Skin of body (tissue), 2 donors: ENCODE measurements around the gene PKN2. TPM values are rescaled to one million over a fixed set of nuclear protein-coding genes. Genes with fewer than 3 reads are reported as not detected.
A peak's percentile ranks its signal among the peaks of the same experiment; 100 is the strongest.

Experiments used
- DNase-seq: peaks from one replicate; lab custom pipeline; 2025; lab: John Stamatoyannopoulos, UW
- total RNA-seq: library from RNA; depleted of rRNA; stranded (reverse); fragments of >200 nt; gene quantifications from one replicate; pipeline ENCODE4 v1.2.3, GENCODE V29; 2014

The PKN2 gene
- total RNA-seq, 1 donor from 2014 or later, result 64.6 TPM

DNA sequence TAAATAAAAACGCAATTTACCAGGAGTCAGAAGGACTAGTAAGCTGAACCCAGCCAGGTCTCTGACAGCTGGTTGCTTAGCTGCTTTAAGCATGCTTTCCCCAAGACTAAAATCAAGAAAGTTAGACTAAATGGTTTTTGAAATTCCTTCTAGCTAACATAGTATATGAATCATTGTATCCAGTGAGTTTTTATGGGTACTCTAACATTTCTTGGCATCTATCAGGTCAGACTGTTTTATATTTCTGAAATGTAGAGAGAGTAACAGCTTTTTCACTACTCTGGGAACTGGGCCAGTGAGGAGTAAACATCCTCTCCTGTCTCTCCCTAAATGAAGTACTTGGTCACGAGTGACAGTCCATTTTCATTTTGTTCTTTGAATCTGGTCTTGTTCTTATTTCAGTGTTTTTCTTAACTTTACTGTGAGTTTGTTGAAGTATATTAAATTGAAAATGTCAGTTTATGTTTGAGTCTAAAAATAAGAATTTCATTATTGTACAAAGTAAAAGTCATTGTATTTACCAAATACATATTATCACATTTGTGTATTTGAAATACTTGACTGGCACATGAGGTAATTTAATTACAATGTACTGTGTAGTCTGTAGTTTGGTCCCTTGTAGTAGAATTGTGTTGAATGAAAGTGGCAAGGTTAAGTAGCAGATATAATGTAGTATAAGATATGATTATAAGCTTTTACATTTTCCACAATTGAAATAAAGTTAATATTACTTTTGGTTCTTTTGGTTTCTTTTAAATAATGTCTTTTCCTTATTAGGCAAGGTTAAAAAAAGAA lies 47.6 kb downstream of the PKN2 start:
- DNase-seq, result peak; percentile 57

DNA sequence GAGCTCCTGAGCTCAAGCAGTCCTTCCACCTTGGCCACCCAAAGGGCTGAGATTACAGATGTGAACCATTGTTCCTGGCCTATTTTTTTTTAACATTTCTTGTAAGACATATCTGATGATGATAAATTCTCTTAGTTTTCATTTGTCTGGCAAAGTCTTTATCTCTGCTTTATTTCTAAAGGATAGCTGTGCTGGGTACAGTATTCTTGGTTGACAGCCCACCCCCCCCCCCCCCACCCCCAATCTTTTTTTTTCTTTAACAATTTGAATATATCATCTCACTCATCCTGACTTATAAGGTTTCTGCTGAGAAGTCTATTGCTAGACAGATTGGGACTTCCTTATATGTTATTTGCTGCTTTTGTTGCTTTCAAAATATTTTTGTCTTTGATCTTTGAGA lies 51.3 kb downstream of the PKN2 start:
- DNase-seq, result no peak

DNA sequence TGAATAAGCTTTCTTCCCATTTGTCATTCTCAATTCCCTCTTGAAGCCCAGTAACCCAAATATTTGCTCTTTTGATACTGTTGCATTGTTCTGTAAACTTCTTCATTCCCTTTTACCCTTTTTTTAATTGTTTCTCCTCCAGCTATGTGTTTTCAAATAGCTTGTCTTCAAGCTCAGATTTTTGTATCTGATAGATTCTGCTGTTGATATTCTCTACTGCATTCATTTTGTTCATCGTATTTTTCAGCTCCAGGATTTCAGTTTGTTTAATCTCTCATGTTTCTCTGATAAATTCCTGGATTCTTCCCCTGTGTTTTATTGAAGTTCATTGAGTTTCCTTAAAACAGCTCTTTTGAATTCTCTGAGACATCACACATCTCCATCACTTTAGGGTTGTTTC lies 51.8 kb downstream of the PKN2 start:
- DNase-seq, result no peak

DNA sequence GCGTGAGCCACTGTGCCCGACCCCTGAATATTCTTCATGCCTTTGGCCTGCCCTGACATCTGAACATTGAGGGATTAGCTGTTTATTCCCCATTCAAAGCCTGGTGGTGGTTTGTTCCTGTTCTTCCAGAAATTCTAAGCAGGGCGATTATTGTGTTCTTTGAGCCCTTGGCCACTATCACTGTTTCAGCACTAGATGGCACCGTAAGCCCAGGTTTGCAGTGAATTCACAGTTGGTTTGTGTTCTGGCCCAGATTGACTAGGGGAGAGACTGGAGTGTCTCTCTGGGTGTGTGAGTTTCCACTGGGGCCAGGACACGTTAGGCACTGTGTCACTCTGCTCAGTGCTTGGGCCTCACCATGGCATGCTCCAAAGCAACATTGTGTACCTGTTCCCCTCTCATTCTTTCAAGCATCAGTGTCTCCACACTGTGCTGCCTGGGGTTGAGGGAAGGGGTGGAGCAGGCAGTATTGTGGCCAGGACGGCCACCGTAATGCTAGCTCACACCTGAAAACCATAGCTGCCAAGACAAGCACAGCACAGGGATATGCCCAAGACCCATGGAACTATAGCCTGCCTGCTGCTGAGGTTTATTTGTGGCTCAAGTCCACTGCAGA lies 52.7 kb downstream of the PKN2 start:
- no peak for DNase-seq

DNA sequence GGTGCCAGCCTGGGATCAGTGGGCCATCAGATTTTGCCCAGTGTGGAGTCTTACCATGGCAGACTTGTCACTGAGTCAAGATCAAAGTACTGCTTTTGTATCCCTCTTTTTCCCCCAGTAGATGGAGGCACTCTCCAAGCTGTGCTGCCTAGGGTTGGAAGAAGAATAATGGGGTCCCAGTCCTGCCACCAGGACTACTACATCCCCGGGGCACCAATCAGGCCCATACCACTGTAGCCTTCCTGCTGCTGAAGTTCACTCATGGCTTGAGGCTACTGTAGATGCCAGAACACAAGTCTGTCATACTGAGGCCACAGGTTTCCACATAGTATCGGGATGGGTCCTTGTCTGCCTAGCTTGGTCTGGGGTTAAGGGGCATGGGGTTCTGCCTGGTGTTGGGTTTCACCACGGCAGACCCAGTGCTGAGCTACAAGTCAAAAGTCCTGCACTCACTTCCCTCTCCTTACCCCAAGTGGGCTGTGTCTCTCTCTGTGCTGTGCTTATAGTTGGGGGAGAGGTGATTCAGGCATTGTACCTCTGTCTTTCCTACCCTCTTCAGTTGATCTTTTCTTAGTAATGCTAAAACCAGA lies 53.4 kb downstream of the PKN2 start:
- no peak for DNase-seq

DNA sequence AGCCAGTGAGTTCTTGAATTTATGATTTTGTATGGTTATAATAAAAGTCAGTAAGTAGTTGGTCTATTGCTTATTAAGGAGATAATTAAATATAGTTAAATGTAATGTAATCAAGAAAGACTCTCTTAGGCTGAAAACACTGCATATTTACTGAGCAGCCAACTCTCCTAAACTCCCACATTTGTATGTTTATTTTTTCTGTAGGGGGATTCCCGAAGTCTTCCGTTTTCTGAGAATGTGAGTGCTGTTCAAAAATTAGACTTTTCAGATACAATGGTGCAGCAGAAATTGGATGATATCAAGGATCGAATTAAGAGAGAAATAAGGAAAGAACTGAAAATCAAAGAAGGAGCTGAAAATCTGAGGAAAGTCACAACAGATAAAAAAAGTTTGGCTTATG lies 56.7 kb downstream of the PKN2 start:
- DNase-seq, result no peak

DNA sequence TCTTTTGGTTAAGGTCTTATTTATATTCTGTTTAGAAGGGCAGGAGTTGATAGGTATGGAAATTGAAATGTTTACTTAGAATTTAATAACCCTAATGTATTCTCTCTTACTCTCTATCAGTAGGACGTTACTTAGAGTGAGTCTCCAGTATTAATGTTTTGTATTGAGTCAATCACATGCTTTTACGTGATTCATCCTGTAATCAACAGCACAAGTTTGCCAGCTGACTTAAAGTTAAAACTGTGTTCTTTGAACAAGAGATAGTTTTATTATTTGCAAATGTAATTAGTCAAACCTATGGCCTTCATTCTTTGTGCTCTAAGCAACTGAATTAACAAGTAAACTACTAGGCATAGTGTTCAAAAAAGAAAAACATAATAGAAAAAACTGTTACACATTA lies 57.3 kb downstream of the PKN2 start:
- no peak for DNase-seq

DNA sequence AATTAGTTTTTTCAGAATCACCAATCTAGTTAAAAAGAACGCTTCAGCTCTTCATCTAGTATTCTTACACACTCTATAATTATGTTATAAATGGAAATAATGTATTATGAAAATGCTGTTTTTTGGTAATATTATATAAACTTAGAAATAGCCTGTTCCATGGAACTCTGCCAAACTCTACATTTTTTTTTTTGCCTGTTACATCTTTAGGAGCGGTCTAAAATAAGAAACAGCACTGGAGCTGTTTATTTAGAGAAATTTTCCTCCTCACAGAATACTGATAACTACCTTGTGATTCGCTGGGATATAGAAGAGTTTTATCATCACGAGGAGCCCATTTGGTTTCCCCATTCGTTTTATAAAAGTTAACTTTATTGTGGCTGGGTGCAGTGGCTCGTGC lies 58.5 kb downstream of the PKN2 start:
- DNase-seq, result no peak

DNA sequence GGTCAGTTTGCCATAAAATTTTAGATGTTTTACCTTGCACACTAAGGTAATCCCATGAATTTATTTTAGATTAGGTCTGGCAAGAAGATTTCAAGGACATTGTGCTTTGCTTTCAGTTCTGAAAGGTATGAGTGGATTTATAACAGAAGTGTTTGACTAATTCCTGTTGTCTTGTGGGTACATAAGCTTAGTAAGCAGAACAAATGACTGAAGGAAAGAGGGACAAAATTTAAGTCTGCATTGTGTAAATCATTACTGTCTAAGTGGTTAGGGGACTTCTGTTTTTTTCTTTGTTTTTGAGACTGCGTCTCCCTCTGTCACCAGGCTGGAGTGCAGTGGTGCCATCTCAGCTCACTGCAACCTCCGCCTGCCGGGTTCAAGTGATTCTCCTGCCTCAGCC lies 60.1 kb downstream of the PKN2 start:
- DNase-seq, result no peak

DNA sequence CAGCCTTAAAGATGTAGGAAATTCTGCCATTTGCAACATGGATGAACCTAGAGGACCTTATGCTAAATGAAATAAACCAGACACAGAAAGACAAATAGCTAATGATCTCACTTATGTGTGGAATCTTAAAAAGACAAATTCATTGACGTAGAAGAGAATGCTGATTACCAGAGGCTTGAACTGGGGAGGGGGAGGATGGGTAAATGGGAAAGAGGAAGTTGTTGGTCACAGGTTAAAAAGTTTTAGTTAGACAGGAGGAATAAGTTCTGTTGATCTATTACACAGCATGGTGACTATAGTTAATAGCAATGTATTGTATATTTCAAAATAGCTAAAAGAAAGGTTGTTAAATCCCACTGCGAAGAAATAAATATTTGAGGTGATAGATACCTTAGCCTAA lies 62.8 kb downstream of the PKN2 start:
- no peak for DNase-seq

DNA sequence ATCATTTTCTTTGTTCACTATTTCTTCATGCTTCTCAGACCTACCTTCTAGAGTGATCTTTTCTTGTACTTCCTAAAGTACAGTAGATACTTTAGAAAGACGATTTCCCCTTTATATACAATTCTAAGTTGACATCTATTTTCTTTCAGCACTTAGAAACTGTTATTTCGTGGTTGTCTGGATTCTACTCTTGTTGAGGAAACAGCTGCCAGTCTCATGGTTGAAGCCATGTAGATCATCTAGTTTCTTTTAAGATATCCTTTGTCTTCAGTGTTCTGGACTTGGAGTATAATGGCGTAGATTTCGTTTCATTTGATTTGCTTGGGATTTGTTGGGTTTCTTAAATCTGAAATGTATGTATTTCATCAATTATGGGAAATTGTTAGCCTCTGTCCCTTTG lies 67.6 kb downstream of the PKN2 start:
- no peak for DNase-seq

DNA sequence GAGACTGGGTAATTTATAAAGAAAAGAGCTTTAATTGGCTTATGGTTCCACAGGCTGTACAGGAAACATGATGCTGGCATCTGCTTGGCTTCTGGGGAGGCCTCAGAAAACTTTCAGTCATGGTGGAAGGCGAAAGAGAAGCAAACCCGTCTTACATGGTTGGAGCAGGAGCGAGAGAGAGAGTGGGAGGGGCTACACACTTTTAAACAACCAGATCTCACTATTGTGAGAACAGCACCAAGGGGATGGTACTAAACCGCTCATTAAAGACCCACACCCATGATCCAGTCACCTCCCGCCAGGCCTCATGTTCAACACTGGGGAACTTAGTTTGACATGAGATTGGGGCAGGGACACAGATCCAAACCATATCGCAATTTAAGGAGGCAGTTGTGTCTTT lies 69.4 kb downstream of the PKN2 start:
- no peak for DNase-seq

DNA sequence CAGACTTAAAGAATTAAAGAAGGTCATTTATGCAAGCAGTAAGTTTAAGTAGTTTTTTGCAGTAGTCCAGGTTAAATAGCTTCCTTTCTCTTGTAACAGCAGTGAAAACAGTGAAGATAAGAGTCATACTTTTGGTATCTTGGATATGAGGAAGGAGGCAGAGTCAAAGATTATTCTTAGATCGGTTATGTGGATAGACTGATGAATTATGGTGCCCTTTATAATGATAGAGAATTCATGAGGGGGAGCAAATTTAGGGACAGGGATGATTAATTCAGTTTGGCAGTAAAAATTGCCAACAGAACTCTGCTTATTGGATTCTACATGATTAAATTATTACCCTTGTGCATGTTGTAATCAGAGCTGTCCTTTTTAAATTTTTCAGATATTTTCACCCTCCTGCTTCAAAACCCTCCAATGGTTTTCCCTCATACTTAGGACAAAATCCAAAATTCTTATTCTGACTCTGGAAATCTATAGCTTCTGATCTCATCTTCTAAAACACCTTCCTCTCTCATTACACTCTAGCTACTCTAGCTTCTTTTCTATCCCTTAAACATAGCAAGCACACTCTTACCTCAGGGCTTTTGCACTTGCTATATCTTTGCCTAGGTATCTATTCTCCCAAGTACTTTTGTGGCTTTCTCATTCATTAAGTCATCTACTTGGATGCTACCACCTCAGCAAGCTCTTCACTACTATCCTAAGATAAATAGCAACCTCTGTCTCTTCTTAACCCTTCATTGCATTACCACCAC lies 79.8 kb downstream of the PKN2 start:
- no peak for DNase-seq

DNA sequence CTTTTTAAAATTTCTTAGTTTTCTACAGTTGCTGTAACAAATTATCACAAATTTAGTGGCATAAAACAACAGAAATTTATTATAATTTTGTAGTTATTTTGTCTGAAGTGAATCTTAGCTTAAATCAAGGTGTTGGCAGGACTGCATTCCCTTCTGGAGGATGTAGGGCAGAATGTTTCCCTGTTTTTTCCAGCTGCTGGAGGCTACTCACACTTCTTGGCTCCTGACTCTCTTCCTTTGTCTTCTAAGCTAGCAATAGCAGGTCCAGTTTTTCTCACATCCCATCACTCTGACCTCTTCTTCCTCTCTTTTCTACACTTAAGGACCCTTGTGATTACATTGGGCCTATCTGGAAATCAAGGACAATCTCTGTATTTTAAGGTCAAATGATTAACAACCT lies 84.1 kb downstream of the PKN2 start:
- no peak for DNase-seq

DNA sequence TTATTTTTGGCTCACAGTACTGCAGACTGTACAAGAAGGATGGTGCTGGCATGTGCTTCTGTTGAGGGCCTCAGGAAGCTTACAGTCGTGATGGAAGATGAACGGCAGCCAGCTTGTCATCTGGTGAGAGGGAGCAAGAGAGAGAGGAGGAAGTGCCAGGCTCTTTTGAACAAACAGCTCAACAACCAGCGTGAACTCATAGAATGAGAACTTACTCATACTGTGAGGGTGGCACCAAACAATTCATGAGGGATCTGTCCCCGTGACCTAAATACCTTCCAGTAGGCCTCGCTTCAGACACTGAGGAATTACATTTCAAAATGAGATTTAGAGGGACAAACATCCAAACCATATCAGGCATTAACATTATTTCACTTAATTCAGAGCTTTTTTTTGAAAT lies 84.7 kb downstream of the PKN2 start:
- no peak for DNase-seq

DNA sequence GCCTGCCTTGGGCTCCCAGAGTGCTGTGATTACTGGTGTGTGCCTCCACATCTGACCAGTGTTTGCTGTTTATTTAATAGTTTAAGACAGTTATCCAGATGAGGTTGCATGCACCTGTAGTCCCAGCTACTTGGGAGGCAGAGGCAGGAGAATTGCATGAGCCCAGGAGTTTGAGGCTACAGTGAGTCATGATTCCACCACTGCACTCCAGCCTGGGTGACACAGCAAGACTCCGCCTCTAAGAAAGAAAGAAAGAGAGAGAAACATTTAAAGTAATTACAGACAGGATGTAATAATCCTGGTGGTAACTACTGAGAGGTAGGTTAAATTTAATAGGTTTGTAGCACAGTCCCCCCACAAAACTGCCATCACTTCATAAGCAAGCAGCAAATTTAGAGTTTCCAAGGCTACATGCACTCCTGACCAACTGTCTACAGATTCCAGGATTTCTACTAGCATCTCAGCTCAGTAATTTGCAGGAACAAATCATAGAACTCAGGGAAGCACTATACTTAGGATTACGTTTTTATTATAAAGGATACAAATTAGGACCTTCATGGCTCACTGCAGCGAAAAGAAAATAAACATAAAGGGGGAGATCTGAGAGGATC lies 89.6 kb downstream of the PKN2 start:
- DNase-seq, result no peak

DNA sequence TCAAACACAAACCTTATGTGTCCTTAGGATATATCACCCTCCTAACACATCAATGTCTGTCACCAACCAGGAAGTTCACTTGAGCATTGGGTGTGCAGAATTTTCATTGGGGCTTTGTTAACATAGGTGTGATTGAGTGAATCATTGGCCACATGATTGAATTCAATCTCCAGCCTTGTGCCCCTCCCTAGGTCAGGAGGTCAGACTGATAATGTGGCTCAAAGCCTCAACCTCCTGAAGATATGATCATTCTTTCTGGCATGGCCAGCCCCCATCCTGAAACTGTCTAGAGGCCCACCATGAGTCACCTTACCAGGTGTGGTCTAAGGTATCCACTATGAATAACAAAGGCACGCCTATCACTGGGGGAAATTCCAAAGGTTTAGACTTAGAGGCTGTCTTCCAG lies 90.1 kb downstream of the PKN2 start:
- no peak for DNase-seq

DNA sequence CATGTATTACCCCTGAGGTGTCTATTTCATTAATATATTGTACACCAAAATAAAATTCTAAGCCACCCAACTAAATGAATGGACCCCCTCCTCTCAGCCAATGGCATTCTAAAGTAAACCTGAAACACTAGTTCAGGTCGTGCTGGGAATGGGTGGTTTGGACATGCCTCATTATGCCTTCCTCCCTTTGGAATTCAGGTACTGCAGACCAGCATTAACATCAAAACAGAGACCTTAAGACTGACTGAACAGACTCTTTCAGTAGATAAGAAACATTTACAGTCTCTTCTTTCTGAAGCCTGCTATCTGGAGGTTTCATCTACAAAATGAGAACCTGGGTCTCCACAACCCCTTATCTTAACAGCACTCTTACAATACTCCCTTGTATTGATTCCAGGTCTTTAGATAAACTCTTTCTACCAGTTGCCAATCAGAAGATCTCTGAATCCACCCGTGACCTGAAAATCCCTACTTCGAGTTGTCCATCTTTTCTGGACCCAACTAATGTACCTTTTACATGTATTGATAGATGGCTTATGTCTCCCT lies 93.6 kb downstream of the PKN2 start:
- DNase-seq, result no peak

DNA sequence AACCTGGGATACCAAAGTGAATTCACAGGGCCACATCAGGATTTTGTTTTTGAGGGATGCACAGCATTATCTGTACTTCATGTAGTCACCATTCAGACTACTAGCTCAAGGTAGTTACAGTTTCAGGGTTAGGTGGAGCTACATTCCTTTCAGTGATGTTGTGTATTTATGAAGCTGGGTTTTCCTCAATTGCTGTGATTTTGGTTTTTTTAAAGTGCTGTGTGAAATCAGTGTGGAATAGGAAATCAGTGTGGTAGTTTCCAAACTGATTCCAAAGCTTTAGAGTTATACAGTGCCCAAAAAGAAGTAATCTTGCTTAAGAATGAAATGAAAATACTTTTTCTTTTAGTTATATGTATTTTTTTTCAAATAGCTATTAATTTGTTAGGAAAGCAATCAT lies 95.8 kb downstream of the PKN2 start:
- DNase-seq, result no peak

DNA sequence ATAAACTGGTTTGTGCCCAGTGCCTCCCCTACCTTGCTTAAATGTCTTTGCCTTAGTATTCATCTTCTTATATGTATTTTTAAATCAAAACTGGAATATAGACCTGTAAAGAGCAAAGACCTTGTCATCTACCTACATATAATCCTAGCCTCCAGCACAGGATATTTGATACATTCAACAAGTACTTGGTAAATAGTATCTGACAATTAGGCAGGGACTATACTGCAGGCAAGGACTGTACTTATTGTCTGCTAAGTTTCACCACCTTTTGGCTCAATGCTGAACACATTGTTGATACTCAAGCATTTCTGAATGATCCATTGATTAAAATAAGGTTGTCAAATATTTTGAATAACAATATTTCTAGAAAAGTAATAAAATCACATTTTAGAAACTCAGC lies 96.4 kb downstream of the PKN2 start:
- no peak for DNase-seq

DNA sequence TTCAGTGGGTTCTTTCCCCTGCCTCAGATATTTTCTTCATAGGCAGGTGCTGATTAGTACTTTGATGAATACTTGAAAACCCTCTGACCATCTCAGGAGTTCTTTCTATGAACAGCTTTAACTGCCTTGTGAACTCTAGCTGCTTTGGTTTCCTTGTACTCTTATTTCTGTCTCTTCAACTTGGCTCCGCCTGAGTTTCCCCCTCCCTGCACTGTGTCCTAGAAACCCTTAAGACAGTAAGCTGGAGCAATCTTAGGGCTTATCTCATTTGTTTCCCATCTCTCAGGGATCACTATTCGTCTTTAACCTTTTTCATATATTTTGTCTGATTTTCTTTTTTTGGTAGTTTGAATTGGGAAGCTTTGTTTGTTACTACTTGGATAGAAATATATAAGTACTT lies 99.1 kb downstream of the PKN2 start:
- DNase-seq, result no peak

DNA sequence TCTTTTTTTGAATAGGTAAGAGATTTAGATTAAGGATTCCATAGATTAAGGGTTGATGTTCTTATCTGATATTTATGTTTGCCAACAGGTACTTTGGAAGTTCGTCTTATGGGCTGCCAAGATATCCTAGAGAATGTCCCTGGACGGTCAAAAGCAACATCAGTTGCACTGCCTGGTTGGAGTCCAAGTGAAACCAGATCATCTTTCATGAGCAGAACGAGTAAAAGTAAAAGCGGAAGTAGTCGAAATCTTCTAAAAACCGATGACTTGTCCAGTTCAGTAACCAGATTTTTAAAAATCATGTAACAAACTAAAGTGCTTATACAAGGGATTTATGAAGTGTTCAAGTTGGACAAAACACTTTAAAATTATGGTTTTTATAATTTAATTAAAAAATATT lies 100.5 kb downstream of the PKN2 start:
- no peak for DNase-seq
